HTR-8/SVneo (cell line): Measurements from ENCODE around the gene PLEKHA5.
"Not testable (repeated sequence)": the region's sequence is repeated elsewhere in the genome, so short reads cannot be mapped to it uniquely, and the experiment has no call there.

Experiments
- DNase-seq: peaks from one replicate; pipeline ENCODE4 v3.0.0; 2011; ENCODE audit warnings: low spot score, mixed read lengths; ENCODE audit not compliant: insufficient read length
- FAIRE-seq: peaks from 2 replicates; lab custom pipeline; 2011; peaks lifted over from hg19 to GRCh38; lab: Jason Lieb, UNC

PLEKHA5 gene

GRCh38 chr12:19302100-19302640, 172.6 kb downstream of the PLEKHA5 start:
- FAIRE-seq (no peak), DNase-seq (no peak)

DNA sequence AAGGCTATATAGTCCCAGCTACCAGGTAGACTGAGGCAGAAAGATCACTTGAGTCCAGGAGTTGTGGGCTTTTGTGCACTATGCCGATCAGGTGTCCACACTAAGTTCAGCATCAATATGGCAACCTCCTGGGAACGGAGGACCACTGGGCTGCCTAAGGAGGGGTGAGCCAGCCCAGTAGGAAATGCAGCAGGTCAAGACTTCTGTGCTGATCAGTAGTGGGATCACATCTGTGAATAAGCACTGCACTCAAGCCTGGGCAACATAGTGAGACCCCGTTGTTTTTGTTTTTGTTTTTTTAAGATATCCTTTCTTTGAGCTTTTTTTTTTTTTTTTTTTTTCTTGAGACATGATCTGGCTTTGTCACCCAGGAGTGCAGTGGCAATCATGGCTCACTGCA, 174.0 kb downstream of the PLEKHA5 start:
- FAIRE-seq (no peak), DNase-seq (no peak)

DNA sequence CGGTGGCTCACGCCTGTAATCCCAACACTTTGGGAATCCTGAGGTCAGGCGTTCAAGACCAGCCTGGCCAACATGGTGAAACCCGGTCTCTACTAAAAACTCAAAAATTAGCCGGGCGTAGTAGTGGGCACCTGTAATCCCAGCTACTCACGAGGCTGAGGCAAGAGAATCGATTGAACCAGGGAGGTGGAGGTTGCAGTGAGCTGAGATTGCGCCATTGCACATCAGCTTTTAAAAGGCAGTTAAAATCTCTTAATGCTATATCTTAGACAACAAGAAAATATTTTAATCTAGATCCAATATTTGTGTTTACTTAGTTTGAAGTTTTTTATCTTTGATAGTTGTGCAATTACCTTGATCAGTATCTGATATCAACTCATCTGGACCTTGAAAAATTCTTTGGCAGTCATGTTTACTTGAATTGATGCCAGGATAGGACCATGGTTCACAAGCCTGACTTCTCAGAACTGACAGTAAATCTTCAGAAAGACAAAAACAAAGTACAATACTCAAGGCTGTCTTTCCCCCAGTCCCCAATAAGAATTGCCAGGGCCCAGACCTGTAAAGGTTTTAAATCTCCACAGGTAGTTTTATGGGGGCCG, 174.7 kb downstream of the PLEKHA5 start:
- no peak for DNase-seq
- FAIRE-seq = no peak

- FAIRE-seq, DNase-seq: not testable (repeated sequence)
These were observed 176.1 kb downstream of the PLEKHA5 start for GRCh38 chr12:19305621-19306020.

GRCh38 chr12:19306366-19306765, 176.8 kb downstream of the PLEKHA5 start:
- FAIRE-seq (no peak), DNase-seq (no peak)

DNA sequence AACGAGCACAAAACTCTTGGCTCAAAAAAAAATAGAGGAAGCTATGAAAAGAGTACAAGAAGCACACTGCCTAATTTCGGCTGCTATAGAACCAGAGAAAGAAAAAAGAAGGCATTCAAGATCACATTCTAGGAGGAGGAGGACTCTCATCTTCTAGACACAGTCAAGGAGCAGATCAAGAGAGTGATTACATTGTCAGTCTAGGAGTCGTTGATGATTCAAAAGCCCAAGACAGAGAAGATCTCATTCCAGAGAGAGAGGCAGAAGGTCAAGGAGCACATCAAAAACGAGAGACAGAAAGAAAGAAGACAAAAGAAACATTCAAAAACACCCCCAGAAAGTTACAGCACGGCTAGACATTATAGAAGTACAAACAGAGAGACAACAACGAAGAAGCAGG, 177.9 kb downstream of the PLEKHA5 start:
- FAIRE-seq (no peak), DNase-seq (no peak)

GRCh38 chr12:19311165-19311564, 181.6 kb downstream of the PLEKHA5 start:
- no peak for FAIRE-seq
- no peak for DNase-seq

DNA sequence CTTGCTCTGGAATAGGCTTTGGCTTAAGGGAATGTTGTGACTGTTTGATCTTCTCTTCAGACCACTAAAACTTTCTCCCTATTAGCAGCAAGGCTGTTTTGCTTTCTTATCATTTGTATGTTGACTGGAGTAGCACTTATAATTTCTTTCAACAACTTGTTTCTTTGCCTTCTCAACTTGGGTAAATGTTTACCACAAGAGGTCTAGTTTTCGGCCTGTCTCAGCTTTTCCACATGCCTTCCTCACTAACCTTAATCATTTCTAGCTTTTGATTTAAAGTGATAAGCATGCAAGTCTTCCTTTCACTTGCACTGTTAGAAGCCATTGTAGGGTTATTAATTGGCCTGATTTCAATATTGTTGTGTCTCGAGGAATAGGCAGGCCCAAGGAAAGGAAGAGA, 183.1 kb downstream of the PLEKHA5 start:
- no peak for DNase-seq

GRCh38 chr12:19316425-19316824, 186.9 kb downstream of the PLEKHA5 start:
- DNase-seq (no peak), FAIRE-seq (no peak)

More for the DNA sequence above, 183.1 kb downstream of the PLEKHA5 start:
- no peak for FAIRE-seq

DNA sequence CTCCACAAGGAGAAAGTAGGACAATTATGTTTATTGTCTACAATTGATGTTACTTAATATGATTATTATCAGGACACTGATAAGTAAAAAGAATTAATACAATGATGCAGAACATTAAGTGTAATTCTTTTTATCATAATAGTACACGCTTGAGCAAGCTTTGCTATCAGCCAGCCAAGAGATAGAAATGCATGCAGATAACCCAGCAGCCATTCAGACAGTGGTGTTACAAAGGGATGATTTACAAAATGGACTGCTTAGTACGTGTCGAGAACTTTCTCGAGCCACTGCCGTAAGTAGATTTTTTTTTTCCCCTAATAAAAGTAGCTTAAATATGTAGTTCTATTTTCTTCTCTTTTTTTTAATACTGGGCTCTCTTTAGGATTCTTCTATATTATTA, 192.8 kb downstream of the PLEKHA5 start:
- no peak for FAIRE-seq
- DNase-seq = no peak

DNA sequence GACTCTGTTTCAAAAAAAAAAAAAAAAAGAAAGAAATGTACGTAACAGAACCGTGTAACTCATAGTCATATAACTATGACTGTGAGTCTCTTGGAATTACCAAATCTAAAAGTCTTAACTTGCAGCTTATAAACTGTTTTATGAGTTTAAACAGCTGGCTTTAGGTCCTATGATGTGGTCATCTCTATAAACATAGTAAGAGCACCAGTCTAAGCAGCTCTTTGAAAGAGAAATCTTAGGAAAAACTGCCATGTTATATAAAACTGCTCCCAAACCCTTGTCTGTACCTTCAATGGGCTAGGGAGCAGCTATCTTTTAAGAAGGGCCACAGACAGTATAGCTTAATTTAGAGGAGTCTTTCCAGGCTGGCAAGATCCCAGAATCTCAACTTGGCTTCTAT, 194.3 kb downstream of the PLEKHA5 start:
- no peak for FAIRE-seq

DNA sequence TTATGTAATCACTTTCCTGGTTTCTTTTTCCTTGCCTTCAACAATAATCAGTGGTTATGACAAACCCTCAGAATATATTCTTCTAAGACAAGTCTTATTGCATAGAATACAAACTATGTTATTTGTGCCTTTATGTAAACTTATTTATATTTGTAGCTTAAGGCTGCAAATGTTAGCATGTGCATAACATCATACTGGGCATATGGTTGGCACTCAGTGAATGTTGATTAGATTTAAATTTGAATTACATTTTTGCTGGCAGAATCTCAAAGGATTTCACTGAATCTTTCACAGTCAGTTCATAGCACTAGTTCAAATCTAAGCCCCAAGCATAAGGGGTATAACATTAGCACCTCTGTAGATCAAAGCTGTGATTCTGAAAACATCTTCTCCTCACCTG, 196.6 kb downstream of the PLEKHA5 start:
- no peak for DNase-seq
- FAIRE-seq = no peak

More for the DNA sequence above, 194.3 kb downstream of the PLEKHA5 start:
- DNase-seq = no peak

GRCh38 chr12:19332196-19332595, 202.7 kb downstream of the PLEKHA5 start:
- FAIRE-seq (no peak), DNase-seq (no peak)

DNA sequence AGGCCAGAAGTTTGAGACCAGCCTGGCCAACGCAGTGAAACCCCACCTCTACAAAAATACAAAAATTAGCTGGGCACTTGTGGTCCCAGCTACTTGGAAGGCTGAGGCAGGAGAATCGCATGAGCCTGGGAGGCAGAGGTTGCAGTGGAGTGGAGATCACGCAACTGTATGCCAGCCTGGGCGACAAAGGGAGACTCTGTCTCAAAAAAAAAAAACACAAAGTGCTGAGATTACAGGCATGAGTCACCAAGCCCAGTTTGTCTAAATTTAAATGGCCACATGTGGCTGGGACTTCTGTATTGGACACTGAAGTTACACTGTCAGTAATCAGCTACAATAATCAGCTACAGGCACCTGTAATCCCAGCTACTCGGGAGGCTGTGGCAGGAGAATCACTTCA, 208.9 kb downstream of the PLEKHA5 start:
- FAIRE-seq (no peak), DNase-seq (no peak)

DNA sequence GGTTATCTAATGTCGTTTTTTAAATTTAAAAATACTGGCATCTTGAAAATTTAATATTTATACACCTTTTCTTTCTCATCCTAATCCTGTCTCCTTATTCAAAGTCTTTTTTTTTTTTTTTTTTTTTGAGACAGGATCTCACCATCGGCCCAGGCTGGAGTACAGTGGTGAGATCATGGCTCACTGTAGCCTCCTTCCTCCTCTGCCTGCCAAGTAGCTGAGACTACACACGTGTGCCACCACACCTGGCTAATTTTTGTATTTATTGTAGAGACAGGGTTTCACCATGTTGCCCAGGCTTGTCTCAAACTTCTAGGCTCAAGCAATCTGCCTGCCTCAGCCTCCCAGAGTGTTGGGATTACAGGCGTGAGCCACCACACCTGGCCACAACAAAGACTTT, 221.3 kb downstream of the PLEKHA5 start:
- FAIRE-seq, DNase-seq: not testable (repeated sequence)

GRCh38 chr12:19351346-19351745, 221.8 kb downstream of the PLEKHA5 start:
- DNase-seq = no peak
- FAIRE-seq = no peak

GRCh38 chr12:19369691-19370148, 240.2 kb downstream of the PLEKHA5 start:
- no peak for FAIRE-seq
- DNase-seq = no peak

DNA sequence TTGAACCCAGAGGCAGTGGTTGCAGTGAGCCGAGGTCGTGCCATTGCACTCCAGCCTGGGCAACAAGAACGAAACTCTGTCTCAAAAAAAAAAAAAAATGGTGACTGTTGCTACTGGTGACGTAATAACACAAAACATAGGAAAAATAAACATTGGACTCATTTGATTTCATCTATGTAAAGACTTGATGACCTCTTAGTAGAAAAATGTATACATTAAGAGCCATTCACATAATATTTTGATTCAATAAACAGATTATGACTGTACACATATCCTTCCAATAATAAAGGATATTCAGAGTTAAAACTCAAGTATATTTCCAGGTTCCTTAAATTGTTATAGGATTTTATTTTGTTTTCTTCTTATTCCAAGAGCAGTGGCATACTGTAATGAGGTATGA, 244.1 kb downstream of the PLEKHA5 start:
- DNase-seq (no peak), FAIRE-seq (no peak)

DNA sequence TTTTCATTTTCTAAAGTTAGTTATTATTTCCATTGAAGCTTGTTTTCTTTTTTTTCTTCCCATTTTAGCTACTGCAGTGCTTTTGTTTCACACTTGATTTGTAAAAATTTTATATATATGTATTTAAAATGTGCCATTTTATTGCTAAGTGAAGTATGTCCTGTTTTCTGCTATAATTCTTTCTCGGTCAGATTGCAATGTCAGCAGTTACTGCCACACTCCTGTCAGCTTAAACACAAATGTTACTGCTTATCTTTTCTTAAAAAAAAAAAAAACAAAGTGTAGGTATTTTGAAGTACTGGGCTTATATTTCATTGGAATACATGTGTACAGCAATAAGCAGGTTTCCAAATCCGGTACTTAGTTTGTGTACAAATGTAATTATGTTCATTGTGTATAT, 246.4 kb downstream of the PLEKHA5 start:
- no peak for FAIRE-seq
- DNase-seq = no peak

DNA sequence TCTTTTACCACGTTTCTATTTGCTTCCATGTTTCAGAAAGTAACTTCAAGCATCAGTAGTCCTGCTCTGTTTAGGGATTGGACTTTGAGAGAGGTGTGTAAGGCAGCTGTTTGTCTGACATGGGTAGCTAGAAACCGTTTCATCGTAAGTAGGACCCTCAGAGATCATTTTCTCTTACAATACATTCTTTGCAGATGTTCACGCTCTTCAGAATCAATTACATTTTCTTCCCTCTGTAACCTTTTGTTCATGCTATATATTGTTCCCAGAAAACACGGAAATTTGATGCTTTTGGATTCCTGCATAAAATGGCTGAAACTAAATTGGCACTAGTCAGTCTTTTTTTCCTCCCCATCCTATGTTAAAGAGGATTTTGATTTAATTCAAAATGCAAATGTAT, 247.2 kb downstream of the PLEKHA5 start:
- FAIRE-seq = no peak

DNA sequence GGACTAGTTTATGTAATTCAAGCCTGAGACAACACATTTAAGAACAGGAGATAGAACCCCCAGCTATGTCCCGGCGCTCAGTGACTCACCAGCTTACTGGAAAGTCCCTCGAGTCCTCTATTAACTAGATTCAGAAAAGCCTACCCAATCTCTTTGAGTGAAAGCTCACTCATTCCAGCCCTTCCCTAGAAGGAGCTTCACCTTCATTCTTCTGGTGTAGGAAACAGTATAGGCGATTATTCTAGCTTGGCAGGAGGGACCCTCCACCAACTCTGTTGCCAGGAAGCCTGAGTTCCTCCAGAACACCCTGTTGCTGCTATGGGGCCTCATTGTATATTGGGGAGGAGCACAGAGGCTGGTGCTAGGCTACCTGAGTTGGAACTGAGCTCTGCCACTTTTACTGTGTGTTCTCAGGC, 252.6 kb downstream of the PLEKHA5 start:
- DNase-seq (peak; percentile 71), FAIRE-seq (no peak)

More for the DNA sequence above, 247.2 kb downstream of the PLEKHA5 start:
- DNase-seq = no peak

GRCh38 chr12:19382563-19382962, 253.0 kb downstream of the PLEKHA5 start:
- no peak for FAIRE-seq
- DNase-seq = no peak
